HepG2 (cell line): ENCODE results near the gene PPP1R18. TPM values are rescaled to one million over a fixed set of nuclear protein-coding genes. Genes with fewer than 3 reads are reported as not detected.

Source experiments
- ATAC-seq: fragments of 200-7000 bp; cut with Tn5 transposase; 3 replicates; pipeline ENCODE4 v1.9.1; 2020; ENCODE audit warnings: mild to moderate bottlenecking, moderate library complexity
- BruUV-seq: library from RNA; stranded (reverse); fragments of 400-500 nt; replicated peaks from 2 replicates; lab custom pipeline; 2021; lab: Mats Ljungman, UMichigan
- CTCF ChIA-PET: fragments of 300-600 bp; formaldehyde crosslinking; extraction: SDS; loops from one replicate; lab custom pipeline; 2021; ENCODE audit warnings: low total read pairs, inconsistent platforms, low intra/inter-chr PET ratio; lab: Yijun Ruan, JAX
- POLR2A ChIA-PET: fragments of 350-600 bp; sonication (Branson Sonifier 250); formaldehyde crosslinking; loops from one replicate; lab custom pipeline; 2020; ENCODE audit warnings: antibody characterized with exemption, inconsistent platforms; lab: Yijun Ruan, JAX
- DNase-seq: peaks from one replicate; pipeline ENCODE4 v3.0.0-alpha.2; 2015; ENCODE audit warnings: low spot score
- FAIRE-seq: peaks from 3 replicates; lab custom pipeline; 2011; peaks lifted over from hg19 to GRCh38; lab: Jason Lieb, UNC
- H2AFZ ChIP-seq: one replicate; pipeline ENCODE4 v1.6.1; 2011; ENCODE audit warnings: low read length, inconsistent platforms
- H3K27ac ChIP-seq: fragments of 300-600 bp; 3 replicates; pipeline ENCODE4 v1.8.0; 2011; ENCODE audit warnings: mixed run types, mild to moderate bottlenecking, mixed read lengths, low read length, inconsistent platforms; ENCODE audit not compliant: insufficient read depth; ENCODE audit errors: extremely low read length
- H3K27me3 ChIP-seq, 2 experiments: fragments of 200-600 bp in 1 of 2; 2 replicates in 1 of 2; 3 replicates in 1 of 2; pipeline versions ENCODE4 v1.6.0 to v1.8.0; 2011; ENCODE audit warnings: low read length in 2 of 2, mild to moderate bottlenecking in 2 of 2, moderate library complexity in 2 of 2, inconsistent platforms in 1 of 2; ENCODE audit not compliant: insufficient read depth in 2 of 2, control insufficient read depth in 1 of 2
- H3K36me3 ChIP-seq, 2 experiments: fragments of 200-600 bp in 1 of 2; replicated peaks in 1 of 2; 2 replicates in 1 of 2; 3 replicates in 1 of 2; pipeline versions ENCODE4 v1.5.1 to v1.8.0; 2011; ENCODE audit warnings: low read length in 2 of 2, inconsistent platforms in 1 of 2; ENCODE audit not compliant: insufficient read depth in 2 of 2, control insufficient read depth in 1 of 2
- H3K4me1 ChIP-seq: 2 replicates; pipeline ENCODE4 v1.5.1; 2012; ENCODE audit warnings: low read length, inconsistent platforms; ENCODE audit not compliant: insufficient read depth
- H3K4me2 ChIP-seq: 2 replicates; pipeline ENCODE4 v1.6.0; 2011; ENCODE audit warnings: low read depth, low read length, inconsistent platforms
- H3K4me3 ChIP-seq, 3 experiments: fragments of 200-600 bp in 1 of 3; sonication (generic), shearing (Covaris generic) in 1 of 3; replicated peaks in 1 of 3; 2 replicates each; pipeline ENCODE4 v1.5.1; 2011 to 2016; ENCODE audit warnings: low read length in 3 of 3, inconsistent platforms in 2 of 3, low read depth in 2 of 3, mild to moderate bottlenecking in 2 of 3, control low read depth in 1 of 3, mixed read lengths in 1 of 3; ENCODE audit not compliant: insufficient read depth in 1 of 3
- H3K79me2 ChIP-seq: one replicate; pipeline ENCODE4 v1.6.1; 2011; ENCODE audit warnings: low read length, inconsistent platforms; ENCODE audit not compliant: insufficient read depth
- H3K9ac ChIP-seq: 2 replicates; pipeline ENCODE4 v1.6.0; 2011; ENCODE audit warnings: mild to moderate bottlenecking, low read depth, low read length, inconsistent platforms; ENCODE audit not compliant: insufficient read depth
- H3K9me3 ChIP-seq: 2 replicates; pipeline ENCODE4 v1.5.1; 2012; ENCODE audit warnings: mild to moderate bottlenecking, low read length
- H4K20me1 ChIP-seq: 2 replicates; pipeline ENCODE4 v1.6.0; 2011; ENCODE audit warnings: inconsistent platforms, mild to moderate bottlenecking, low read length, moderate library complexity; ENCODE audit not compliant: insufficient read depth
- BCL3 ChIP-seq: sonication (generic); formaldehyde crosslinking; IDR thresholded peaks from 2 replicates; pipeline ENCODE4 v1.5.1; 2020; ENCODE audit warnings: mild to moderate bottlenecking, missing genetic modification reagents, moderate library complexity
- CSRNP1 ChIP-seq: sonication (generic); formaldehyde crosslinking; IDR thresholded peaks from 2 replicates; pipeline ENCODE4 v1.8.1; 2023; ENCODE audit warnings: mild to moderate bottlenecking, missing genetic modification reagents
- HNRNPUL1 ChIP-seq: fragments of 200-400 bp; formaldehyde crosslinking; IDR thresholded peaks from 2 replicates; pipeline ENCODE4 v1.6.1; 2017; ENCODE audit warnings: low read depth, mild to moderate bottlenecking, low read length, moderate library complexity
- JUN ChIP-seq: sonication (generic); formaldehyde crosslinking; IDR thresholded peaks from 2 replicates; pipeline ENCODE4 v1.4.0; 2020; ENCODE audit warnings: mild to moderate bottlenecking, missing genetic modification reagents
- MAFK ChIP-seq, 2 experiments: IDR thresholded peaks in 1 of 2; conservative IDR thresholded peaks in 1 of 2; 2 replicates each; pipeline ENCODE4 v1.6.1; 2011; ENCODE audit warnings: improper control_type of control experiment in 2 of 2, low read length in 2 of 2
- SP2 ChIP-seq: sonication (generic); formaldehyde crosslinking; IDR thresholded peaks from 2 replicates; pipeline ENCODE4 v1.5.1; 2020; ENCODE audit warnings: mild to moderate bottlenecking, missing genetic modification reagents
- ZMAT5 ChIP-seq: sonication (generic); formaldehyde crosslinking; IDR thresholded peaks from 2 replicates; pipeline ENCODE4 v1.5.0; 2020; ENCODE audit warnings: mild to moderate bottlenecking, low read depth, missing genetic modification reagents, borderline replicate concordance
- ZNF451 ChIP-seq: sonication (generic); formaldehyde crosslinking; IDR thresholded peaks from 2 replicates; pipeline ENCODE4 v1.5.0; 2020; ENCODE audit warnings: mild to moderate bottlenecking, missing genetic modification reagents
- ZNF513 ChIP-seq: sonication (generic); formaldehyde crosslinking; conservative IDR thresholded peaks from 2 replicates; pipeline ENCODE4 v1.5.0; 2020; ENCODE audit warnings: missing genetic modification reagents
- ZNF569 ChIP-seq: sonication (generic); formaldehyde crosslinking; IDR thresholded peaks from 2 replicates; pipeline ENCODE4 v1.5.0; 2020; ENCODE audit warnings: mild to moderate bottlenecking, missing genetic modification reagents, moderate library complexity, borderline replicate concordance
- ZNF574 ChIP-seq: sonication (generic); formaldehyde crosslinking; IDR thresholded peaks from 2 replicates; pipeline ENCODE4 v1.4.0; 2020; ENCODE audit warnings: missing genetic modification reagents
- WGBS: methylation state at CpG from one replicate; pipeline ENCODE4 v1.1.6; 2017; ENCODE audit warnings: low lambda C conversion rate; 5-methylcytosine and 5-hydroxymethylcytosine counted together
- in situ Hi-C: cut with HindIII; loops from 2 replicates; pipeline ENCODE4 v1.10.0; 2017; ENCODE audit warnings: low pct_unique_long_range_greater_than_20kb; ENCODE audit not compliant: extremely low pct_ligation_motif_present
- intact Hi-C: fragments of 100-400 bp; cut with micrococcal nuclease; formaldehyde crosslinking; loops from one replicate; pipeline ENCODE4 v1.10.0; 2022; ENCODE audit not compliant: unreplicated experiment
- polyA plus RNA-seq, 8 experiments: library from polyadenylated mRNA; depleted of rRNA in 3 of 8; stranded (reverse) in 7 of 8; unstranded in 1 of 8; fragments of >200 nt; fragmentation: Illumina TruSeq in 4 of 8; extraction: Trizol in 4 of 8; gene quantifications; 2 replicates each; pipeline versions ENCODE4 v1.2.1 to v1.2.3, GENCODE V29; 2011 to 2016; ENCODE audit warnings: low read depth in 4 of 8, missing spikeins in 1 of 8, mixed read lengths in 1 of 8; ENCODE audit not compliant: insufficient read depth in 1 of 8
- total RNA-seq, 5 experiments: library from RNA; depleted of rRNA; stranded (reverse); fragments of >200 nt; fragmentation: Illumina TruSeq; extraction: Trizol; gene quantifications; 2 replicates each; pipeline ENCODE4 v1.2.3, GENCODE V29; 2016; ENCODE audit warnings: low read depth in 1 of 5

The PPP1R18 gene
- total and polyA plus RNA-seq, 2 of the 13 experiments (the other 11 are each of a cell fraction or from before 2014, with no cell fraction given): 4.9 to 9.2 TPM

- no peak for TF ChIP-seq CSRNP1 (CRISPR knock-in tag)
- no peak for TF ChIP-seq SP2 (CRISPR knock-in tag)
- TF ChIP-seq ZNF574 (CRISPR knock-in tag): 0 out of 2 replicates have a peak, but pooled peaks have one; percentile 15
These were observed 1.1 kb downstream of the PPP1R18 start (continued) for GRCh38 chr6:30685157-30686008.

GRCh38 chr6:30684386-30685156 lies 1.9 kb downstream of the PPP1R18 start:
- ATAC-seq (no peak), FAIRE-seq (no peak), DNase-seq (no peak)
- no peaks in the 10 kb centered on the region for H3K79me2 ChIP-seq
- no peaks in the 10 kb centered on the region for H3K36me3 ChIP-seq
- in situ Hi-C loops (loop anchor here (25.0 kb wide), 1 partner anchor 403 kb away; no protein-coding TSS in a partner anchor), intact Hi-C loops (no loop called here)
- no peak overlapping the region for H2AFZ ChIP-seq
- H3K4me3 ChIP-seq: no peak overlapping the region
- 90% methylated on average over 21 of the region's 21 CpGs for WGBS
- POLR2A ChIA-PET: interaction anchor here (2.5 kb wide), 1 partner anchor 37 kb away, joined by 10 read pairs; no protein-coding TSS in a partner anchor
- no peaks in the 10 kb centered on the region for H3K9me3 ChIP-seq
- no peak overlapping the region for H3K27ac ChIP-seq
- peak overlapping the region; percentile 48; the same call in 1 of the 2 replicates for H3K4me2 ChIP-seq
- H3K4me1 ChIP-seq: peaks cover 71% of the 10 kb centered on the region
- CTCF ChIA-PET: interaction anchor here (1.0 to 3.5 kb wide), 2 partner anchors 38 kb away, joined by 4 to 11 read pairs; no protein-coding TSS in a partner anchor
- H3K27me3 ChIP-seq: no peaks in the 10 kb centered on the region
- H4K20me1 ChIP-seq: no peaks in the 10 kb centered on the region
- no peak overlapping the region for H3K9ac ChIP-seq
- BruUV-seq: no TSS peak
- TF ChIP-seq BCL3 (CRISPR knock-in tag): no peak
- no peak for TF ChIP-seq ZNF451 (CRISPR knock-in tag)
- no peak for TF ChIP-seq ZMAT5 (CRISPR knock-in tag)
- TF ChIP-seq HNRNPUL1: no peak
- no peak for TF ChIP-seq MAFK (conservative IDR thresholded peaks at IDR 0.05 in 1 of 2, IDR thresholded peaks at IDR 0.05 in 1 of 2; ENCODE audit: low read length in 2 of 2)
- TF ChIP-seq ZNF569 (CRISPR knock-in tag): no peak
- TF ChIP-seq JUN (CRISPR knock-in tag): no peak
- TF ChIP-seq ZNF513 (CRISPR knock-in tag): no peak
